SKM-1 (cell line): ENCODE data around the gene SRGAP2.
"Not testable (repeated sequence)": the region's sequence is repeated elsewhere in the genome, so short reads cannot be mapped to it uniquely, and the experiment has no call there.

Experiments
- DNase-seq: peaks from one replicate; lab custom pipeline; 2025; ENCODE audit not compliant: unreplicated experiment; lab: John Stamatoyannopoulos, UW

The SRGAP2 gene

GRCh38 chr1:206203364-206204158, at the start of gene SRGAP2:
Gene SRGAP2 (plus strand): TSS chr1:206203541. CDS start chr1:206205971, 2,430 bp downstream.
- peak; percentile 19 for DNase-seq

GRCh38 chr1:206167350-206168029, 35.9 kb upstream of the SRGAP2 start:
- DNase-seq: not testable (repeated sequence)

- not testable (repeated sequence) for DNase-seq
These were observed 33.5 kb upstream of the SRGAP2 start for GRCh38 chr1:206169794-206170193.

GRCh38 chr1:206173110-206173719, 30.1 kb upstream of the SRGAP2 start:
- not testable (repeated sequence) for DNase-seq

GRCh38 chr1:206174182-206174868, 29.0 kb upstream of the SRGAP2 start:
- DNase-seq: not testable (repeated sequence)

- DNase-seq: peak; percentile 46
These were observed 27.8 kb upstream of the SRGAP2 start for GRCh38 chr1:206175459-206176113.

- DNase-seq: not testable (repeated sequence)
These were observed 27.2 kb upstream of the SRGAP2 start for GRCh38 chr1:206176114-206176502.

GRCh38 chr1:206178061-206178989, 25.0 kb upstream of the SRGAP2 start:
- peak; percentile 22 for DNase-seq

GRCh38 chr1:206179666-206180065, 23.7 kb upstream of the SRGAP2 start:
- DNase-seq: not testable (repeated sequence)

- not testable (repeated sequence) for DNase-seq
These were observed 20.7 kb upstream of the SRGAP2 start for GRCh38 chr1:206182368-206183317.

- not testable (repeated sequence) for DNase-seq
These were observed 19.6 kb upstream of the SRGAP2 start for GRCh38 chr1:206183788-206184187.

GRCh38 chr1:206185778-206186177, 17.6 kb upstream of the SRGAP2 start:
- not testable (repeated sequence) for DNase-seq

GRCh38 chr1:206186826-206187225, 16.5 kb upstream of the SRGAP2 start:
- not testable (repeated sequence) for DNase-seq

- not testable (repeated sequence) for DNase-seq
These were observed 8.2 kb upstream of the SRGAP2 start for GRCh38 chr1:206195182-206195581.

GRCh38 chr1:206196748-206197424, 6.5 kb upstream of the SRGAP2 start:
- not testable (repeated sequence) for DNase-seq

GRCh38 chr1:206202789-206203363, 465 bp upstream of the SRGAP2 start, which contains the start of gene FAM72A:
Gene FAM72A (minus strand): TSS chr1:206202839. CDS start chr1:206202025, 814 bp downstream.
- peak; percentile 99 for DNase-seq

GRCh38 chr1:206204159-206204511, 794 bp downstream of the SRGAP2 start:
- DNase-seq: not testable (repeated sequence)
